Neural crest cell (in vitro differentiated cells): ENCODE data around the gene PTTG1IP. TPM values are rescaled to one million over a fixed set of nuclear protein-coding genes. Genes with fewer than 3 reads are reported as not detected.
"Not testable (repeated sequence)": the region's sequence is repeated elsewhere in the genome, so short reads cannot be mapped to it uniquely, and the experiment has no call there.

Experiments used
- DNase-seq: peaks from one replicate; pipeline ENCODE4 v3.0.0; 2021; ENCODE audit warnings: low read depth, mixed read lengths, low spot score
- H3K27ac Mint-ChIP-seq: one replicate; pipeline ENCODE4 v1.8.0; 2021; ENCODE audit warnings: mild to moderate bottlenecking, mixed read lengths; ENCODE audit not compliant: unreplicated experiment
- H3K27me3 Mint-ChIP-seq: 2 replicates; pipeline ENCODE4 v1.8.0; 2021; ENCODE audit warnings: low read depth, mild to moderate bottlenecking, mixed read lengths
- H3K36me3 Mint-ChIP-seq: 2 replicates; pipeline ENCODE4 v1.8.0; 2021; ENCODE audit warnings: low read depth, mild to moderate bottlenecking, mixed read lengths
- H3K4me1 Mint-ChIP-seq: 2 replicates; pipeline ENCODE4 v1.8.0; 2021; ENCODE audit warnings: mixed read lengths
- H3K4me3 Mint-ChIP-seq: one replicate; pipeline ENCODE4 v1.8.0; 2021; ENCODE audit warnings: mild to moderate bottlenecking, mixed read lengths
- H3K9me3 Mint-ChIP-seq: 2 replicates; pipeline ENCODE4 v1.8.0; 2021; ENCODE audit warnings: mixed read lengths
- total RNA-seq: library from RNA; stranded (reverse); gene quantifications from 2 replicates; pipeline ENCODE4 v1.2.1, GENCODE V29; 2021
- TF ChIP-seq, protein P1 (sequence below): fragments of 200-600 bp; sonication (generic); conservative IDR thresholded peaks from 2 replicates; pipeline ENCODE4 v1.5.0; 2021; ENCODE audit warnings: antibody characterized with exemption, mild to moderate bottlenecking

The PTTG1IP gene
- total RNA-seq, 1 donor from 2014 or later, result 164 TPM

DNA sequence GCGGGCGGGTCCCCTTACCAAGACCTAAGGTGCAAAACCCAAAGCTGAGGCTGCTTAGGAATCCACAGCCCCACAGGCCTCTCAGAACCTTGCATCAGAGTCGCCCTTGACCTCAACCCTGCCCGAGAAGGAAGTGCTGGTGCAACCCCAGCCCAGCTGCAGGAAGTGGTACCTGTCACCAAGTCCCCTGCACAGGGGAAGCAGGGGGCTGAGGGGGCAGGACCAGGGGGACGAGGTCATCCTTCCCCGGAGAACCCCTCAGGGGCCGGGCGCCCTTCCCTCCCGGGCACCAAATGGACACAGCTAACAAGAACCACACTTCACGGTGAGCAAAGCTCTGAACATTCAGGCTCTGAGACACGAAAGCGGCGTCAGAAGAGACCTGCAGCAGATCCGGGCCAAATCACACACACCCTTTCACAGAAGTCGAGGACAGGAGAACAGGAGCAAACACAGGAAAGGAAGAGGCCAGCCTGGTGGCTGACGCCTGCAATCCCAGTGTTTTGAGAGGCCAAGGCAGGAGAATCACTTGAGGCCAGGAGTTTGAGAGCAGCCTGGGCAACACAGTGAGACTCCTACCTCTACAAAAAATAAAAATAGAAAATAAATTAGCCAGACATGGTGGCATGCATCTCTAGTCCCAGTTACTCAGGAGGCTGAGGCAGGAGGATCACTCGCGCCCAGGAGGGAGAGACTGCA, 40.8 kb upstream of the PTTG1IP start:
- DNase-seq, result no peak
- H3K36me3 Mint-ChIP-seq, result no peaks in the 10 kb centered on the region
- H3K4me3 Mint-ChIP-seq, result no peak overlapping the region
- H3K4me1 Mint-ChIP-seq, result peaks cover 7% of the 10 kb centered on the region
- TF ChIP-seq, protein P1, sequence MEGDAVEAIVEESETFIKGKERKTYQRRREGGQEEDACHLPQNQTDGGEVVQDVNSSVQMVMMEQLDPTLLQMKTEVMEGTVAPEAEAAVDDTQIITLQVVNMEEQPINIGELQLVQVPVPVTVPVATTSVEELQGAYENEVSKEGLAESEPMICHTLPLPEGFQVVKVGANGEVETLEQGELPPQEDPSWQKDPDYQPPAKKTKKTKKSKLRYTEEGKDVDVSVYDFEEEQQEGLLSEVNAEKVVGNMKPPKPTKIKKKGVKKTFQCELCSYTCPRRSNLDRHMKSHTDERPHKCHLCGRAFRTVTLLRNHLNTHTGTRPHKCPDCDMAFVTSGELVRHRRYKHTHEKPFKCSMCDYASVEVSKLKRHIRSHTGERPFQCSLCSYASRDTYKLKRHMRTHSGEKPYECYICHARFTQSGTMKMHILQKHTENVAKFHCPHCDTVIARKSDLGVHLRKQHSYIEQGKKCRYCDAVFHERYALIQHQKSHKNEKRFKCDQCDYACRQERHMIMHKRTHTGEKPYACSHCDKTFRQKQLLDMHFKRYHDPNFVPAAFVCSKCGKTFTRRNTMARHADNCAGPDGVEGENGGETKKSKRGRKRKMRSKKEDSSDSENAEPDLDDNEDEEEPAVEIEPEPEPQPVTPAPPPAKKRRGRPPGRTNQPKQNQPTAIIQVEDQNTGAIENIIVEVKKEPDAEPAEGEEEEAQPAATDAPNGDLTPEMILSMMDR, result no peak
- peaks cover 23% of the 10 kb centered on the region for H3K27me3 Mint-ChIP-seq
- H3K9me3 Mint-ChIP-seq, result no peaks in the 10 kb centered on the region
- no peak overlapping the region for H3K27ac Mint-ChIP-seq

DNA sequence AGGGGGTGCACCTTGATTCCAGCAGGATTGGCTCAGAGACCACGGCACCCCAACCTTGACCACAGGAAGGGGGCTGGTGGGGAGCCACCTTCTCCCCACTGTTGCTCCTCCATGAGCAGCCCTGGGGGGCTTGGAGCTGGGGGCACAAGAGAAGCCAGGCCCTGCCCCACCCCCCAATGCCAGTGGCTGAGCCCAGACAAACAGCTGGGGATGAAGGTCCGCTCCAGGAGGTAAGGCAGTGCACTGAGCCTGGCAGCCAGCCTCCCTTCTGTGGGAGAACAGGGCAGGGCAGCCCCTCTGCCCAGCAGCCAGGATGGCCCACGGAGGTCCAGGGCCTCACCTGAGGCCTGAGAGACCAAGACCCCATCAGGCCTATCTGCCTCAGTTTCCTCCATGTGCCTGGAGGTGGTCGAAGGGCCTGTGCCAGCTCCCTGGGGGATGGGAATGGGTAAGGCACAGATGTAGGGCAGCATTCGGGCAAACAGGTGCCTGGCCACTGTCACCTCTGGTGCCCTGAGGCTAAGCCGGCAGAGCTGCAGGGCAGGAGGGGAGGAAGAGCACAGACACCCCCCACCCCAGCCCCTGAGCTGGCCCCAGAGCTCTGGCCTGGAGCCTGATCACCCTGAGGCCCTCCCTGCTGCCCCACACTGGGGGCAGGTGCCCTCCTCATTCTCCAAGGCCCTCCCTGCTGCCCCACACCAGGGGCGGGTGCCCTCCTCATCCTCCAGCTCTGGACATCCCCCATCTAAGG, 40.1 kb upstream of the PTTG1IP start:
- Mint-ChIP-seq H3K9me3 (no peaks in the 10 kb centered on the region), H3K4me3 (no peak overlapping the region), H3K4me1 (peaks cover 7% of the 10 kb centered on the region), H3K27ac (no peak overlapping the region), H3K36me3 (no peaks in the 10 kb centered on the region), H3K27me3 (peaks cover 20% of the 10 kb centered on the region)
- TF ChIP-seq, protein P1, result no peak
- no peak for DNase-seq

DNA sequence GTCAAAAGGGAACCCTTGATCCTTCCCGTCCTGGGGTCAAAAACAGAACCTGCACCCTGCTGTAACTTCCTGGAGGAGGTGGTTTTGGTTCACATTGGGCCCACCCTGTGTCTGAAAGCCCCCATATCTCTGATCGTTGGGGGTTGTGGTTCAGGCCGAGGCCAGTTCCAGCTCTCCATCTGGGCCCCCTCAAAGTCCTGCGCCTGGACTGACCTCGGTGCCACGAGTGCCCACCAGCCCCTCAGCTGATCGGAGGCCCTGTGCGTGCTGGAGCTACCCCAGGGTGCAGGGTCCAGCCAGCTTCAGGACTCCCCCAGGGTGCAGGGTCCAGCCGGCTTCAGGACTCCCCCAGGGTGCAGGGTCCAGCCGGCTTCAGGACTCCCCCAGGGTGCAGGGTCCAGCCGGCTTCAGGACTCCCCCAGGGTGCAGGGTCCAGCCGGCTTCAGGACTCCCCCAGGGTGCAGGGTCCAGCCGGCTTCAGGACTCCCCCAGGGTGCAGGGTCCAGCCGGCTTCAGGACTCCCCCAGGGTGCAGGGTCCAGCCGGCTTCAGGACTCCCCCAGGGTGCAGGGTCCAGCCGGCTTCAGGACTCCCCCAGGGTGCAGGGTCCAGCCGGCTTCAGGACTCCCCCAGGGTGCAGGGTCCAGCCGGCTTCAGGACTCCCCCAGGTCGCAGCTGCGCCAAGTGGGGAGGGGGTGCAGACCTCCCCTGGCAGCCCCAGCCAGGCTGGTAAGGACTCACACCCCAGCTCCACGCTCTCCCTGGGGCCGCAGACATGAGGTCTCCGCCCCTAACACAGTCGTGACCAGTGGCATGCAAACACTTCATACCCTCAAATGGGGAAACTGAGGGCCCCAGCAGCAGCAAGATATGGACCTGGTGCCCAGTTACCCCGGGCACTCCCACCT, 39.3 kb upstream of the PTTG1IP start:
- not testable (repeated sequence) for H3K36me3 Mint-ChIP-seq, H3K4me3 Mint-ChIP-seq, H3K27ac Mint-ChIP-seq, H3K9me3 Mint-ChIP-seq, H3K4me1 Mint-ChIP-seq, DNase-seq
- H3K27me3 Mint-ChIP-seq, result peaks cover 17% of the 10 kb centered on the region

DNA sequence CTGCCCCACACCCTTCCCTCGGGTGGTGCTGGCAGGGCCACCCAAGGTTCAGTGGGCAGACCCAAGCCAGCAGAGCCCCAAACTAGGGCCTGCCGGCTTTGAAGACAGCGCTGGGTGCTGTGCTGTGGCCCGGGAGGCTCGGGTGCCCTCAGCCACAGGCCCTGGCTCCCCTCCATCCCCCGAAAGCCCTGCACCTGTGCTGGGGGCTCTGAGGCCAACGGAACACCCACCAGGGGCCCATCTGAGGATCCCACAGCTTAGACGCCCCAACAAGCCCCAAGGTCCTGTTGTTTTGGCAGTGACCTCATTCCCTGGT, 38.6 kb upstream of the PTTG1IP start:
- no peaks in the 10 kb centered on the region for H3K9me3 Mint-ChIP-seq
- H3K27me3 Mint-ChIP-seq, result peaks cover 11% of the 10 kb centered on the region
- TF ChIP-seq, protein P1, result no peak
- H3K36me3 Mint-ChIP-seq, result no peaks in the 10 kb centered on the region
- no peak for DNase-seq
- no peak overlapping the region for H3K27ac Mint-ChIP-seq
- no peak overlapping the region for H3K4me3 Mint-ChIP-seq
- peaks cover 7% of the 10 kb centered on the region for H3K4me1 Mint-ChIP-seq

DNA sequence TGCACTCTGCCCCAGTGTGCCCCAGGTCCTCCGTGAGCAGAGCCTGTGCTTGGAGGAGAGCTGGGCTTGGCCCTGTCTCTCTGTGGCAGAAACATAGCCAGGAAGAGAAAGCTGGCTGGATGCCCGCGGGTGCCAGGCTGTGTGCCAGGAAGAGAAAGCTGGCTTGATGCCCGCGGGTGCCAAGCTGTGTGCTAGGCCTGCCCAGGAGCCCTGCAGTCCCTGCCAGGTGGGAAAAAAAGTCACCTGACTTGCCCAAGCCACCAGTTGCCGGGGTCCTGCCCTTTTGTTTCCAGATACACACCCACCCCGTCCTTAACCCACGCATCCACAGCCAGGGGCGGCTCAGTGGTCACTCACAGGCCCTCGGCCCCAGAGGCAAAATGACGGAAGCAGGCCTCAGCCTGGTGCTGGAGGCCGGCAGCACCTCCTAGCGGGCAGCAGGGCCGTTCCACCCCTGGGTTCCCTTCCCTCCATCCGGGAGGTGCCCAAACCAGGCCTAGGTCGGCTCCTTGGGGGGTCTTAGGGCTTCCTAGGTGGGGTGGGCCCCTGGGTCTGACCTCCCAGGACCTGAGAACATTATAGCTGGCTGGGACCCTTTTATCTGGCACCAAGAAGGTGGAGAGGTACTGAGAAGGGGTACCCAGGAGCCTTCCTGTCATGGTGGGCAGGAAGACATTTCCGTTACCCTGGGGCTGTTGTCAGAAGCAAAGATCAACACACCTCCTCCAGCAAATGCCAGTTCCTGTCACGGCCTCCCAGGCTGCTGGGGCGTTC, 38.1 kb upstream of the PTTG1IP start:
- Mint-ChIP-seq H3K9me3 (no peaks in the 10 kb centered on the region), H3K4me3 (no peak overlapping the region), H3K27ac (no peak overlapping the region), H3K27me3 (peaks cover 6% of the 10 kb centered on the region), H3K4me1 (peaks cover 7% of the 10 kb centered on the region), H3K36me3 (no peaks in the 10 kb centered on the region)
- TF ChIP-seq, protein P1, result no peak
- no peak for DNase-seq
